H9 (cell line): ENCODE results near the gene FILIP1. TPM values are rescaled to one million over a fixed set of nuclear protein-coding genes. Genes with fewer than 3 reads are reported as not detected.

Source experiments
- DNase-seq: peaks from one replicate; pipeline ENCODE4 v3.0.0-alpha.2; 2017
- H2AFZ ChIP-seq: one replicate; pipeline ENCODE4 v1.6.1; 2013; ENCODE audit warnings: mild to moderate bottlenecking, low read length, control low read depth, moderate library complexity
- H2AK5ac ChIP-seq: 2 replicates; pipeline ENCODE4 v1.6.1; 2013; ENCODE audit warnings: low read length, control low read depth, mixed read lengths; ENCODE audit not compliant: insufficient read length
- H2BK120ac ChIP-seq: one replicate; pipeline ENCODE4 v1.6.1; 2013; ENCODE audit warnings: low read depth, mild to moderate bottlenecking, low read length, control low read depth, inconsistent platforms; ENCODE audit not compliant: poor library complexity, severe bottlenecking
- H2BK12ac ChIP-seq: 2 replicates; pipeline ENCODE4 v1.6.1; 2013; ENCODE audit warnings: low read length, control low read depth, mixed read lengths, low read depth; ENCODE audit not compliant: insufficient read length
- H2BK15ac ChIP-seq: 2 replicates; pipeline ENCODE4 v1.6.1; 2013; ENCODE audit warnings: low read depth, low read length, control low read depth
- H2BK20ac ChIP-seq: one replicate; pipeline ENCODE4 v1.6.1; 2013; ENCODE audit warnings: low read depth, mild to moderate bottlenecking, low read length, control low read depth, inconsistent platforms; ENCODE audit not compliant: poor library complexity, severe bottlenecking
- H2BK5ac ChIP-seq: 2 replicates; pipeline ENCODE4 v1.6.1; 2013; ENCODE audit warnings: low read length, control low read depth, mixed read lengths; ENCODE audit not compliant: insufficient read length
- H3K14ac ChIP-seq: 2 replicates; pipeline ENCODE4 v1.6.1; 2013; ENCODE audit warnings: low read length, control low read depth; ENCODE audit not compliant: insufficient read depth
- H3K18ac ChIP-seq: 2 replicates; pipeline ENCODE4 v1.6.1; 2013; ENCODE audit warnings: low read depth, mild to moderate bottlenecking, mixed read lengths, low read length, control low read depth; ENCODE audit not compliant: insufficient read length
- H3K23ac ChIP-seq: 2 replicates; pipeline ENCODE4 v1.6.1; 2013; ENCODE audit warnings: low read length, control low read depth, mixed read lengths, low read depth; ENCODE audit not compliant: insufficient read length
- H3K23me2 ChIP-seq: 2 replicates; pipeline ENCODE4 v1.6.1; 2013; ENCODE audit warnings: low read depth, mild to moderate bottlenecking, mixed read lengths, low read length, control low read depth; ENCODE audit not compliant: insufficient read length, poor library complexity, severe bottlenecking
- H3K27ac ChIP-seq: 2 replicates; pipeline ENCODE4 v1.5.1; 2013; ENCODE audit warnings: low read length, control low read depth, mixed read lengths, low read depth; ENCODE audit not compliant: insufficient read length
- H3K27me3 ChIP-seq: 2 replicates; pipeline ENCODE4 v1.6.1; 2013; ENCODE audit warnings: low read length, control low read depth, inconsistent platforms; ENCODE audit not compliant: insufficient read depth
- H3K4ac ChIP-seq: 2 replicates; pipeline ENCODE4 v1.6.1; 2013; ENCODE audit warnings: low read depth, mild to moderate bottlenecking, control low read depth, inconsistent platforms, low read length, moderate library complexity
- H3K4me1 ChIP-seq: 2 replicates; pipeline ENCODE4 v1.6.1; 2013; ENCODE audit warnings: low read length, control low read depth, inconsistent platforms; ENCODE audit not compliant: insufficient read depth
- H3K4me2 ChIP-seq: 2 replicates; pipeline ENCODE4 v1.6.1; 2013; ENCODE audit warnings: low read length, control low read depth, mixed read lengths; ENCODE audit not compliant: insufficient read length, insufficient read depth
- H3K56ac ChIP-seq: 2 replicates; pipeline ENCODE4 v1.6.1; 2013; ENCODE audit warnings: low read depth, mild to moderate bottlenecking, mixed read lengths, low read length, control low read depth; ENCODE audit not compliant: insufficient read length
- H3K79me1 ChIP-seq: 2 replicates; pipeline ENCODE4 v1.6.1; 2013; ENCODE audit warnings: low read depth, mild to moderate bottlenecking, moderate library complexity, low read length, control low read depth, inconsistent platforms; ENCODE audit not compliant: insufficient read depth, poor library complexity, severe bottlenecking
- H3K79me2 ChIP-seq: 2 replicates; pipeline ENCODE4 v1.6.1; 2013; ENCODE audit warnings: low read length, control low read depth, inconsistent platforms; ENCODE audit not compliant: insufficient read depth
- H3K9ac ChIP-seq: 2 replicates; pipeline ENCODE4 v1.6.1; 2013; ENCODE audit warnings: low read length, control low read depth, mixed read lengths; ENCODE audit not compliant: insufficient read length; ENCODE audit errors: extremely low read depth
- H3K9me3 ChIP-seq: one replicate; pipeline ENCODE4 v1.6.1; 2013; ENCODE audit warnings: low read depth, low read length, inconsistent platforms; ENCODE audit not compliant: control insufficient read depth
- H3T11ph ChIP-seq: one replicate; pipeline ENCODE4 v1.6.1; 2013; ENCODE audit warnings: mild to moderate bottlenecking, low read length, control low read depth, inconsistent platforms
- H4K20me1 ChIP-seq: one replicate; pipeline ENCODE4 v1.6.1; 2013; ENCODE audit not compliant: control insufficient read depth, insufficient read length, insufficient read depth
- H4K5ac ChIP-seq: 2 replicates; pipeline ENCODE4 v1.6.1; 2013; ENCODE audit warnings: low read depth, mild to moderate bottlenecking, mixed read lengths, low read length, control low read depth; ENCODE audit not compliant: insufficient read length
- H4K8ac ChIP-seq: replicated peaks from 2 replicates; pipeline ENCODE4 v1.6.1; 2013; ENCODE audit warnings: low read length, control low read depth, mixed read lengths, low read depth; ENCODE audit not compliant: insufficient read length
- H4K91ac ChIP-seq: 2 replicates; pipeline ENCODE4 v1.6.1; 2013; ENCODE audit warnings: low read depth, mild to moderate bottlenecking, moderate library complexity, mixed read lengths, low read length, control low read depth; ENCODE audit not compliant: insufficient read length
- H3K27ac Mint-ChIP-seq, 3 experiments: 2 replicates in 2 of 3; 3 replicates in 1 of 3; pipeline ENCODE4 v1.8.0; 2020 to 2021; ENCODE audit warnings: mixed read lengths in 3 of 3, mild to moderate bottlenecking in 1 of 3, moderate library complexity in 1 of 3
- H3K27me3 Mint-ChIP-seq: 2 replicates; pipeline ENCODE4 v1.8.0; 2021; ENCODE audit warnings: low read depth, mild to moderate bottlenecking, moderate library complexity, mixed read lengths
- H3K36me3 Mint-ChIP-seq, 3 experiments: 2 replicates in 2 of 3; 3 replicates in 1 of 3; pipeline ENCODE4 v1.8.0; 2020 to 2021; ENCODE audit warnings: low read depth in 3 of 3, mixed read lengths in 3 of 3; ENCODE audit not compliant: insufficient read depth in 1 of 3
- H3K4me1 Mint-ChIP-seq, 2 experiments: 2 replicates each; pipeline ENCODE4 v1.8.0; 2020; ENCODE audit warnings: mixed read lengths in 2 of 2
- H3K4me3 Mint-ChIP-seq, 2 experiments: 2 replicates in 1 of 2; 3 replicates in 1 of 2; pipeline ENCODE4 v1.8.0; 2020 to 2021; ENCODE audit warnings: mild to moderate bottlenecking in 2 of 2, mixed read lengths in 2 of 2, moderate library complexity in 1 of 2
- H3K9me3 Mint-ChIP-seq, 2 experiments: 2 replicates in 1 of 2; 3 replicates in 1 of 2; pipeline ENCODE4 v1.8.0; 2020; ENCODE audit warnings: mild to moderate bottlenecking in 2 of 2, mixed read lengths in 2 of 2, moderate library complexity in 1 of 2
- CTCF ChIP-seq: fragments of 200-600 bp; sonication (generic); conservative IDR thresholded peaks from 3 replicates; pipeline ENCODE4 v1.8.0; 2021; ENCODE audit warnings: antibody characterized with exemption, mild to moderate bottlenecking
- WGBS: extraction: QIAGEN DNeasy Blood & Tissue Kit; methylation state at CpG from one replicate; pipeline ENCODE4 v1.1.7; 2013; ENCODE audit warnings: missing lambda C conversion rate, low lambda C conversion rate, mixed read lengths; ENCODE audit not compliant: insufficient read length; ENCODE audit errors: extremely low coverage; 5-methylcytosine and 5-hydroxymethylcytosine counted together
- total RNA-seq: library from RNA; stranded (reverse); gene quantifications from 2 replicates; pipeline ENCODE4 v1.2.1, GENCODE V29; 2021

The FILIP1 gene
- total RNA-seq, 1 experiment from 2014 or later, result 10.5 TPM

- no peaks in the 10 kb centered on the region for H3K23me2 ChIP-seq
Measured at GRCh38 chr6:75396005-75396800, 97.4 kb downstream of the FILIP1 start.

More at GRCh38 chr6:75396005-75396800, 97.4 kb downstream of the FILIP1 start:
- Histone ChIP-seq H3K23ac (no peak overlapping the region), H2BK12ac (no peak overlapping the region), H3K27ac (no peak overlapping the region), H4K5ac (no peak overlapping the region), H4K91ac (no peak overlapping the region), H3K4ac (no peak overlapping the region), H3K18ac (no peak overlapping the region), H3K4me2 (no peak overlapping the region), H3K4me1 (no peaks in the 10 kb centered on the region), H3K79me2 (no peaks in the 10 kb centered on the region), H2BK15ac (no peak overlapping the region), H3K14ac (no peak overlapping the region), H3K9me3 (no peaks in the 10 kb centered on the region), H2BK20ac (no peak overlapping the region), H2AFZ (no peak overlapping the region), H2AK5ac (no peak overlapping the region), H4K20me1 (no peaks in the 10 kb centered on the region), H2BK120ac (no peak overlapping the region), H3K79me1 (no peaks in the 10 kb centered on the region), H2BK5ac (no peak overlapping the region), H3K9ac (no peak overlapping the region), H3K27me3 (no peaks in the 10 kb centered on the region), H4K8ac (no peak overlapping the region), H3K56ac (no peak overlapping the region), H3T11ph (no peak overlapping the region)
- Mint-ChIP-seq H3K36me3 (no peaks in the 10 kb centered on the region), H3K27me3 (no peaks in the 10 kb centered on the region; the same call in 1 of the 2 replicates), H3K4me3 (no peak overlapping the region), H3K9me3 (no peaks in the 10 kb centered on the region), H3K4me1 (no peaks in the 10 kb centered on the region; a peak in 1 of 4 replicates), H3K27ac (0 out of 7 replicates have a peak overlapping the region, but pooled peaks of 1 of the 3 experiments have one; percentile 20)
- TF ChIP-seq CTCF, result no peak
- no peak for DNase-seq
- no CpG with 5 or more reads among the region's 6 CpGs for WGBS
